AG10803 (cell line): ENCODE measurements around the gene CCDC186.

Experiments used
- DNase-seq: peaks from one replicate; pipeline ENCODE4 v3.0.0; 2010; ENCODE audit warnings: low read depth
- H3K4me3 ChIP-seq: 2 replicates; pipeline ENCODE4 v1.5.1; 2011; ENCODE audit warnings: mild to moderate bottlenecking, low read length, control low read depth
- TF ChIP-seq, protein P1 (sequence below): conservative IDR thresholded peaks from 2 replicates; pipeline ENCODE4 v1.5.1; 2011; ENCODE audit warnings: mild to moderate bottlenecking, low read length, control low read depth, inconsistent platforms

Gene CCDC186

DNA sequence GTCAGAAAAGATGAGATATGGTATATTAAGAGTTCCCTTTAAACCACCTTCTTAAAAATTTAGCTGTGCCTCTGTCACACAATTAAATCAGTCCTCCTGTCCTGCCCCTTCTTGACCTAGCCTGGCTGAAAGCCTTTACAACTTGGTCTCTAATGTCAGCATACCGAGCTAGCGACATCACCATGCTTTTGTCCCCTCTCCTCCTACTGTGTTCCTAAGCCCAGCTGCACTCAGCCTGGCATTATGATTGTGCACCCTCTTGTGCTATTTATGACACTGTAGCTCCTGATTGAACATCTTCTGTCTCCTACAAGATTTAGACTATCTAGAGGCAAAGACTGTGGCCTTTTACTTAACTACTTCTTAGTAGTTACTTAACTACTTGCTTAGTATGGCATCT, 34.3 kb upstream of the CCDC186 start:
- TF ChIP-seq, protein P1, sequence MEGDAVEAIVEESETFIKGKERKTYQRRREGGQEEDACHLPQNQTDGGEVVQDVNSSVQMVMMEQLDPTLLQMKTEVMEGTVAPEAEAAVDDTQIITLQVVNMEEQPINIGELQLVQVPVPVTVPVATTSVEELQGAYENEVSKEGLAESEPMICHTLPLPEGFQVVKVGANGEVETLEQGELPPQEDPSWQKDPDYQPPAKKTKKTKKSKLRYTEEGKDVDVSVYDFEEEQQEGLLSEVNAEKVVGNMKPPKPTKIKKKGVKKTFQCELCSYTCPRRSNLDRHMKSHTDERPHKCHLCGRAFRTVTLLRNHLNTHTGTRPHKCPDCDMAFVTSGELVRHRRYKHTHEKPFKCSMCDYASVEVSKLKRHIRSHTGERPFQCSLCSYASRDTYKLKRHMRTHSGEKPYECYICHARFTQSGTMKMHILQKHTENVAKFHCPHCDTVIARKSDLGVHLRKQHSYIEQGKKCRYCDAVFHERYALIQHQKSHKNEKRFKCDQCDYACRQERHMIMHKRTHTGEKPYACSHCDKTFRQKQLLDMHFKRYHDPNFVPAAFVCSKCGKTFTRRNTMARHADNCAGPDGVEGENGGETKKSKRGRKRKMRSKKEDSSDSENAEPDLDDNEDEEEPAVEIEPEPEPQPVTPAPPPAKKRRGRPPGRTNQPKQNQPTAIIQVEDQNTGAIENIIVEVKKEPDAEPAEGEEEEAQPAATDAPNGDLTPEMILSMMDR = no peak
- no peak overlapping the region for H3K4me3 ChIP-seq
- no peak for DNase-seq

- TF ChIP-seq, protein P1 = no peak
- DNase-seq = no peak
- H3K4me3 ChIP-seq = no peak overlapping the region
Observed at GRCh38 chr10:114207349-114207748, 33.3 kb upstream of the CCDC186 start.

DNA sequence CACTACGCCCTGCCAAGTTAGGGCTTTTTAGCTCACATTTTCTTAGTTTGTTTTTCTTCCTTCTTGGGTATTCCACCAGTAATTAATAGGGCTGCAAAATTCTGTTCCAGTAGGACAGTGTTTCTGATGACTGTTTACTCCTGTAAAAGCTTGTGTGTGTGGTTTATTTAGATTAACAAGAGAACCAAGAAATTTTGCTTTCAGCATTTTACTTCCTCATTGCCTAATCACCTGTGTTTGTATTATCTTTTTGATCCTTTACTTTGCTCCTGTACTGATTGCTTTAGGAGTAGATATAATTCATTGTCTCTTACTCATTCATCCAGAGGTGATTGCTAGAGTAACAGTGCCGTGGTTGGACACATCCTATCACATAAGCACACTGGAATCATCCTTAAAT, 32.9 kb upstream of the CCDC186 start:
- TF ChIP-seq, protein P1 = no peak
- DNase-seq = no peak
- H3K4me3 ChIP-seq = no peak overlapping the region

DNA sequence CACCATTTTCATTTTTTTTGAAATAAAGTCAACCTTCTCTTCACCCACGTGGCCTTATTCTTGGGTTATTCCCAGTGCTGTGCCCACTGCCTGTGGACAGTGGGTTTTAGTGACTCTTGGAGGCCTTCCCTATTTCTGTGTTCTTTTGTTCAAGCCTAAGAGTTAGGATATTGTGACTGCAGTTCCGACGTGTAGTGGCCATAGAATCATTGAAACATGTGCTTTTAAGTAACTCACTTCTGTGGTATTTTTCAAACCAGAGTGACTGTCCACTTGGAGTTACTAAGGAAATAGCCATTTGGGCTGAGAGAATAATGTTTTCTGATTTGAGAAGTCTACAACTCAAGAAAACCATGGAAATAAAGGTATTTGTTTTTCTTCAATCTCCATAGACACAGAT, 28.8 kb upstream of the CCDC186 start:
- TF ChIP-seq, protein P1 = no peak
- H3K4me3 ChIP-seq = no peak overlapping the region
- no peak for DNase-seq

DNA sequence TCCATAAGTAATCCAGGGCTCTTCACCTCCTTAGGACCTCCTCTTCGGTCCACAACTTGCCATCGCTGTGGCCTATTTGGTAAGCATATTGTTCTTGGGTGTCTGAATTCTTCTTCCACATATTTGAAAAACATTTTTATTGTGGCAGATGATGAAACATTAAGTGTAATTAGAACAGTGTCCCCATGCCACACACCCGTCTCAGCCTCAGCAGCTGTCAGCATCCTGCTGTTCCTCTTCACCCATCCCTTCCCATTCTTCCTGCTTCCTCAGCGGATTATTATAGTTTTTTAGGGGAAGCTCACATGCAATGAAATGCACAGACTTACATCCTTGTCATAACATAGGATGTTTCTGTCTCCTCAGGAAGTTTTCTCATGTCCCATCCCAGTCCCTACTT, 25.2 kb upstream of the CCDC186 start:
- TF ChIP-seq, protein P1 = no peak
- no peak for DNase-seq
- H3K4me3 ChIP-seq = no peak overlapping the region

DNA sequence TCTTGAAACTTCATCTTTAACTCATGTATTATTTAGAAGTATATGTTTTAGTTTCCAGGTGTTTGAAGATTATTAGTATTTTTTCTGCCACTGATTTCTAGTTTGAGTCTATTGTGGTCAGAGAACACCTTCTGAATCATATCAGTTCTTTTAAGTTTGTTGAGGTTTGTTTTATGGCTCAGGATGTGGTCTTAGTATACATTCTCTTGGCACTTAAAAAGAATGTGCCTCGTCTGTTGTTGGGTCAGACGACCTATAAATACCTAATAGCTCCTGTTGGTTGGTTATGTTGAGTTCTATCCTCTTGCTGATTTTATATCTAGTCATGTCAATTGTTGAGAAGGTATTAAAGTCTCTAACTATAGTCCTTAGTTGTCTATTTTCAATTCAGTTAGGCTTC, 21.1 kb upstream of the CCDC186 start:
- no peak overlapping the region for H3K4me3 ChIP-seq
- TF ChIP-seq, protein P1 = no peak
- no peak for DNase-seq

DNA sequence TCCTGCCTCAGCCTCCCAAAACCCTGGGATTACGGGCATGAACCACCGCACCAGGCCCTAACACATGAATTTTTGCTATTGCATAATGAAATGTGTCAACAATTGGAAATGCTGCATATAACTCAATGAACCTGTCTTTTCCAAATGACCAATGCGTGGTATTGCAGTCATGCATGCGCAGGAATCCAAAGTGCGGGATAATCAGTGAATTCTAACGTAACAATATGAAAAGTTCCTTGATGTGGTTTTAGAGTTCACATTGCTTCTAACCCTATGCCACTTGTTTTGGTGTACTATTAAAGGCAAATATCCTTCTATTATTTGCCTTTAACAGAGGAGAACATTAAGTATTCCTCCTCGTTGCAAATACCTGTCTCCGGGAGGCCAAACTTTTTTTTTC, 15.7 kb upstream of the CCDC186 start:
- no peak for DNase-seq
- TF ChIP-seq, protein P1 = no peak
- H3K4me3 ChIP-seq = no peak overlapping the region
